ENCODE data around the gene AP2M1.
"Not testable (repeated sequence)": the region's sequence is repeated elsewhere in the genome, so short reads cannot be mapped to it uniquely, and the experiment has no call there.

The AP2M1 gene

DNA sequence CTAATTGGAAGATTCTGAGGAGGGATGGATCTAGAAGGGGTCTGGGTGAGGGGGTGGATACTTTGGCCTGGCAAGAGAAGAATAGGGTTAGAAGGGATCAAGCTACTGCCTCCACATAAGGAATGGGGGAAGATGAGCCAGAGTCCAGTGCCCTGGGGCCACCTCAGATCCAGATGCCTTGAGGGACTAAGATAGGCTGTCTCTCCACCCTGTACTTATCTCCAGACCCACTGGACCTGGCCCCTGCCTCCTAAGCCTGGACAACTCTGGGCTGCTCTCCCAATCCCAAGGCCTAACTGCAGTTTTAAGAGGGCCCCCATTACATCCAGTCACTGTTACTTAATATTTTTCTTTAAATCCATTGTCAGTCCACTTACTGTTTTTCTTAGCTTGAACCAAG is 17.4 kb upstream of the AP2M1 start:
- no peak for DNase-seq (ENCODE audit: low read depth)

DNA sequence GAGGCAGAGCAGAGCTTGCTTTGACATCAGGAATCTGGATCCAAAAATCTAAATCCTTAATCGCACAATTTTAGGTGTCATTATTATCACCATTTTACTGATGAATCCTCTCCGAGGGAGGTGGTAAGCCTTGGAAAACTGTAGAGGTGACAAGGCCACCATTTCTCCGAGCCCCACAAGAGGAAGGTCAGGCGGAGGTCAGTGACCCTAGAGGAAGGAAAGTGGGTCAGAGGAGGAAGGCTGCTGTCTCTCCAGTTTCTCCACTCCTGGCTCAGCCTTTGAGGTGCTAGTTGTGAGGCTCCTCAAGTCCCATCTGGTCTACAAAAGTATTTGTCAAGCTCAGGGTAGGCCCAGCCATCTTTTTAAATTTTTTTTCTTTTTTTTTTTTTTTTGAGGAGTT is 16.3 kb upstream of the AP2M1 start:
- no peak for DNase-seq (ENCODE audit: low read depth)

GRCh38 chr3:184160456-184160855 is 14.2 kb upstream of the AP2M1 start:
- no peak for DNase-seq (ENCODE audit: low read depth)

- not testable (repeated sequence) for DNase-seq (ENCODE audit: low read depth)
Observed at GRCh38 chr3:184162571-184163070, 12.0 kb upstream of the AP2M1 start.

GRCh38 chr3:184164648-184165330 is 9.9 kb upstream of the AP2M1 start:
- DNase-seq (ENCODE audit: low read depth) = no peak

DNA sequence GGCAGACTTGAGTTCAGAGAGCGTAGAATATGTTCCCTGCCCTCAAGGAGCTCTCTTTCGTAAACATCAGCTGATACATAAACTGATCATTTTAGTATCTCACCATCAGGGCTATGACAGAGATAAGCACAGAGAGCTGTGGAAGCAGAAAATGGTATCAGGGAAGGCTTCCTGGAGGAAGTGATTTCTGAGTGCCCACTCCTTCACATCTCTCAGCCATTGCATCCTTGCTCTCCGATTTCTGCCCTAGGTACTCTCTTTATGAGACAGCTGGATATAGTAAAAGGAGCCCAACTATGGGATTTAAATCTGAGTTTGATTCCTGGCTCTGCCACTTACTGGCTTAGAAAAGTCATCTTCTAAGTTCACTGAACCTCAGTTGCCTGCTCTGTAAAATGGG is 9.1 kb upstream of the AP2M1 start:
- DNase-seq (ENCODE audit: low read depth) = no peak

- DNase-seq (ENCODE audit: low read depth) = no peak
Observed at GRCh38 chr3:184166671-184167070, 8.0 kb upstream of the AP2M1 start.

GRCh38 chr3:184167786-184168185 is 6.9 kb upstream of the AP2M1 start:
- DNase-seq (ENCODE audit: low read depth) = no peak

- no peak for DNase-seq (ENCODE audit: low read depth)
Observed at GRCh38 chr3:184168363-184169120, 6.1 kb upstream of the AP2M1 start.

DNA sequence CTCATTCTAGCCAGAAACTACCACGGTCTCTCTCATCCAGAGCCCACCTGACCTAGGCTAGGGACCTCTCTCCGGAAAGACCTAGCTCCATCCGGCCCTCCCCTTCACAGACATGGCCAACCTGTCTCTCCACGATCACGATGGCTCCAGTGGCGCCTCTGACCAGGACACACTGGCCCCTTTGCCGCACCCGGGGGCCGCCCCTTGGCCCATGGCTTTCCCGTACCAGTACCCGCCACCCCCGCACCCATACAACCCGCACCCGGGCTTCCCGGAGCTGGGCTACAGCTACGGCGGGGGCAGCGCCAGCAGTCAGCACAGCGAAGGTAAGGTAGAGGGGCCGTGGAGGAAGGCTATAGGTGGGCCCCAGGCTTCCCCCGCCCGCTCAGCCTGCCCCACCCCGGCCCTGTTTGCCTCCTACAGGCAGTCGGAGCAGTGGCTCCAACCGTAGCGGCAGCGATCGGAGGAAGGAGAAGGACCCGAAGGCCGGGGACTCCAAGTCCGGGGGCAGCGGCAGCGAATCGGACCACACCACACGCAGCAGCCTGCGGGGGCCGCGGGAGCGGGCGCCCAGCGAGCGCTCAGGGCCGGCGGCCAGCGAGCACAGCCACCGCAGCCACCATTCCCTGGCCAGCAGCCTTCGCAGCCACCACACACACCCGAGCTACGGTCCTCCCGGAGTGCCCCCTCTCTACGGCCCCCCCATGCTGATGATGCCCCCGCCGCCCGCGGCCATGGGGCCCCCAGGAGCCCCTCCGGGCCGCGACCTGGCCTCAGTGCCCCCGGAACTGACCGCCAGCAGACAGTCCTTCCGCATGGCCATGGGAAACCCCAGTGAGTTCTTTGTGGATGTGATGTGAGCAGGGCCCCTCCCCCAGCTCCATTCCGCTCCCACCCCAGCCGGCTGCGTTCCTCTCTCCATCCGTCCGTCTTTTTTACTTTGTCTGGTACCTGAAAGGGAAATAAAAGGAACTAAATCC is 4.5 kb upstream of the AP2M1 start:
- no peak for DNase-seq (ENCODE audit: low read depth)

DNA sequence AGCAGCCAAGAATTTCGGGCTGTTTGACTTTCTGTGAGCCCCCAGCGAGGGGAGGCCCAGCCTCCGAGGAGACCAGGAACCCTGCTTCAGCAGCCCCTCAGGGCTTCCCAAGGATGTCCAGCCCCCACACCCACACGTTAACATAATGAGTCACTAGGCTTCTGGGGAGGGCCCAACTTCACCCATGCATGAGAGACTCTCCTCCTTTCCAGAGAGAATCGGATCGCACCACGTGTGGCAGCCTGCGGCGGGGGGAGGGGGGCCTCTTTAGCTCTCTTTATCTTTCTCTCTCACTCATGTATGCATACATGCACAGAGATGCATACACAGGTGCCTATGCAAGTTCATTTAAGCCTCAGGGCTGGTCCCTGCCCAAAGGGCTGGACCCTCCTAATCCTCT is 3.1 kb upstream of the AP2M1 start:
- DNase-seq (ENCODE audit: low read depth) = no peak

DNA sequence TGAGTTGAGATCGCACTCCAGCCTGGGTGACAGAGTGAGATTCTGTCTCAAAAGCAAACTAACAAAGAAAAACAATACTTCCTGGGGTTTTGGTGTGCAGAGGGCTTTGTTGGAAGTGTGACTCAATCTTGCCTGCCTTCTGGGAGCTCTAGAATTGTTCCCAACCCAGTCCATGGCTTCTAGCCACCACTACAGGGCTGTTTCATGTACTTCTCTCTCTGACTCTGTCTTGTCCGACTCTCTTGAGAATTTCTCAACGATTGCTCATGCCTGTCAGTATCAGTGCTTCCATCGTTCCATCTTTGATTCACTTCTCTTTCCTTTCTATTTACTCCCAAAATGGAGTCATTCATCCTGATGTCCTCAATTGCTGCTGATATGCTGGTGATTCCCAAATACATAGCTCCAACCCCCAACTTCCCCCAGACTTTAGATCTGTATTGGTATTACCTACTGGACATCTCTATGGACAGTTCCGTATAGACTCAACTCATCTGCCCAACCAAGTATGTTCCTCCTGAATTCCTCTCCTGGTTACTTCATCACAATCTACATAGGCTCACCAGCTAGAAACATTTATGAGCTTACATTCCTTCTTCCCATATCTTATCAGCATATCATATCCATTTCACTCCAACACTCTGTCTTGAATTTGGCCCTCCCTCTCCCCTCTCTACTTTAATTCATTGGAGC is 1.8 kb upstream of the AP2M1 start:
- DNase-seq (ENCODE audit: low read depth) = peak; percentile 81

GRCh38 chr3:184173374-184173722 is 1.3 kb upstream of the AP2M1 start:
- DNase-seq (ENCODE audit: low read depth) = no peak

GRCh38 chr3:184174284-184174645 is 390 bp upstream of the AP2M1 start:
- no peak for DNase-seq (ENCODE audit: low read depth)

DNA sequence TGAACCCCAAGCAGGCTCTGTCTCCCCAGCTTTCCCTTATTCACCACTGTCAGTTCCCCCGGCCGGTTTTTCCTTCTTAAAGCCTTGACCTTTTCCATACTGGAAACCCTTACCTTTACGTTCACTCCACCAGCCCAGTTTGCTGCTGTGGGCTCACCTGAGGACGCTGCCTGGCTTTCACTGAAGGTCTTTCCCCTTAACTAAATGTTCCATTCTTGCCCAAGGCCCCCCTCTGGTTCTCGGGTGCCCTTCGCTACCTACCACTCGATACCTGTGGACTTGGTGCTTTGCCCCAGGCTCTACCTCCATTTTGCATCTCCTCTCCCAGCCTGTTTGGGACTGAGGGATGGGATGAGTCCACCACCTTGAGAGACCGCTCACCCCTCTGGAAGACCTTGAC is 851 bp downstream of the AP2M1 start:
- DNase-seq (ENCODE audit: low read depth) = no peak

DNA sequence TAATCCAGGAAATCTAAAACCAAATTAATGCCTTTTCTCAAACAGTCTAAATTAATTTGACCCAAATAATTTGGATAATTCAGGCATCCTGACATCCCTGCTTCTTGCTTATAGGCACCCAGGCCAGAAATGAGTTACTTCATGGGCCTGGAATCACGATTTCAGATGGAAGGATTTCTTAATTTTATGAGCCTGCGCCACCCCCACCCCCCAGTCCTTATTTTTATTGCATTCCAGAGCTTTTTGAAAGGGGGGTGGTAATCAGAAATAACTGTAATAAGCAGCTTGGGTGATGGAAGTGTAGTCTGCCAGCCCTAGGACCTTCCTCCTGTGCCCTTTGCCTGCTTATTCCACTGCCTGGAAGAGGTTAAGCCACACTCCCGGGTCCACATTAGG is 1.3 kb downstream of the AP2M1 start:
- no peak for DNase-seq (ENCODE audit: low read depth)

- peak; percentile 82 for DNase-seq (ENCODE audit: low read depth)
Observed at GRCh38 chr3:184176377-184177330, 2.0 kb downstream of the AP2M1 start.

GRCh38 chr3:184177331-184177731 is 2.7 kb downstream of the AP2M1 start:
- DNase-seq (ENCODE audit: low read depth) = no peak

GRCh38 chr3:184177767-184178306 is 3.2 kb downstream of the AP2M1 start:
- no peak for DNase-seq (ENCODE audit: low read depth)

DNA sequence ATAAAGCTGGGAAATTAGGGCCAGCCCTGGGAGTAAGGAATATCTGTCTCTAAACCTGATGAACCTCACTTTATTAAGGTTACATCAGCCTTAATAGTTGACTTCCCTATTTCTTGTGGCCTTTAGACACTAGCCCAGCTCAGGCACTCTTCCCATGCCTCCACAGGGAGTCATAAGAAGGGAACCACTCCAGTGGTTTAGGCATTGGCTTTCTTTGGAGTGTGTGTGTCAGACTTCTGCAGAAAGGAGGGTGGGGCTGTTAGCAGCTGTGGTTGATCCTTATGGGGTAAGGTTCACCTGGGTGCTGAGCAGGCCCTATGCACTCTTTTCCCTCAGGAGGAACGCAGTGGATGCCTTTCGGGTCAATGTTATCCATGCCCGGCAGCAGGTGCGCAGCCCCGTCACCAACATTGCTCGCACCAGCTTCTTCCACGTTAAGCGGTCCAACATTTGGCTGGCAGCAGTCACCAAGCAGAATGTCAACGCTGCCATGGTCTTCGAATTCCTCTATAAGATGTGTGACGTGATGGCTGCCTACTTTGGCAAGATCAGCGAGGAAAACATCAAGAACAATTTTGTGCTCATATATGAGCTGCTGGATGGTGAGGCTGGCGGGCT is 4.0 kb downstream of the AP2M1 start:
- DNase-seq (ENCODE audit: low read depth) = no peak
